DMS53 treated with DMSO at 0.1 percent for 48 hours (cell line): ENCODE data around the gene BCAR3.
"Not testable (repeated sequence)": the region's sequence is repeated elsewhere in the genome, so short reads cannot be mapped to it uniquely, and the experiment has no call there.

ENCODE experiments used
- DNase-seq: peaks from one replicate; lab custom pipeline; 2025; ENCODE audit not compliant: unreplicated experiment; lab: John Stamatoyannopoulos, UW

BCAR3 gene

GRCh38 chr1:93670141-93670540, 11.5 kb downstream of the BCAR3 start:
- DNase-seq: no peak

DNA sequence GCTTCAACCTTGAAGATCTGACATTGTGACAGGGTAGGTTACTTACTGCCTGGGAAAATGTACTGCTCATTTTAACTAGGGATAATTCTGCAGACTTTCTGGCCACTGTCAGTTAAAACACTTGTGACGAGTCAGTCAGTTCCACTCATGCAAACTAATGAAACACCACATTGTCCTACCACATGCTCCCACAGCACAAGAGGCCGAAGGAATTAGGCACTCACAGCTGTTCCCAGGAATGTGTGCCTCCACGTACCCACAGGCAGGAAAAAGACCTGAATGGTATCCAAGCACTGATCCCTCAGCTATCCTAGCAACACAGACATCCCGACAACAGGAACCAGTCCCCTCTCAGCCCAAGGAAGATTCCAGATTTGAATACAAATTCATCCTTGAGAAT, 12.3 kb downstream of the BCAR3 start:
- no peak for DNase-seq

DNA sequence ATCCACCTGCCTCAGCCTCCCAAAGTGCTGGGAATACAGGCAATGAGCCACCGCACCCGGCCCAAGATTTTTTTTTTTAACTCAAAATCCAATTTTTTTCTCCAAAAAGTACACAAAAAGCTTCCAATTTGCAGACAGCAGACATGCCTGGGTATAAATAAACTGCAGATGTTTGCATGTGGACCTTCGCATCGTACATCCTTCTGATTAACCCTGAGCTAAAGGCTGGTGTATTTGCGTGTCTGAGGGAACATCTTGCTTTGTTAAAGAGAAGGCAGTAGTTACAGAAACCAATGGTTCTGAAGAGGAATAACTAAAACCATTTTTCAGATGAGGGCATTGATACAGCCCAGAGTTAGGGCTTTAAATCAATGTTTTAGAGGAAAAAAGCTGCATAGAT, 12.7 kb downstream of the BCAR3 start:
- no peak for DNase-seq

- no peak for DNase-seq
Observed at GRCh38 chr1:93668121-93668520, 13.5 kb downstream of the BCAR3 start.

DNA sequence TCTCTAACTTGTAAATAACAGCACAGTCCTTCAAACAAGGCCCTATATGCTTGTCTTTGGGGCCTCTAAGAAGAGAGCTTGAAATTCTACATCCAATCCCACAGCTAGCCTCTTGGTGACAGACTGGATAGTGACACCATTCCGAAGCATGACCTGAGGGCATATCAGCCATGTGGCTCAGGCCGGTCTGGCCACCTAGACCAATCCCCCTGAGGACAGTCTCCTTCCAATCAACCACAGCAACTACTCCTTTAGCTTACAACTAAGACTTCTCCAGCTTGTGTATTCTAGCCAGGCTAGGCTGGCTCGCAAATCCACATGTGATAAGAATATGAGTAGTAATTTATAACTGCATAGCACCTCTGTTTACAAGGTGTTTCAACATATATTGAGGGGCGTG, 14.0 kb downstream of the BCAR3 start:
- no peak for DNase-seq

DNA sequence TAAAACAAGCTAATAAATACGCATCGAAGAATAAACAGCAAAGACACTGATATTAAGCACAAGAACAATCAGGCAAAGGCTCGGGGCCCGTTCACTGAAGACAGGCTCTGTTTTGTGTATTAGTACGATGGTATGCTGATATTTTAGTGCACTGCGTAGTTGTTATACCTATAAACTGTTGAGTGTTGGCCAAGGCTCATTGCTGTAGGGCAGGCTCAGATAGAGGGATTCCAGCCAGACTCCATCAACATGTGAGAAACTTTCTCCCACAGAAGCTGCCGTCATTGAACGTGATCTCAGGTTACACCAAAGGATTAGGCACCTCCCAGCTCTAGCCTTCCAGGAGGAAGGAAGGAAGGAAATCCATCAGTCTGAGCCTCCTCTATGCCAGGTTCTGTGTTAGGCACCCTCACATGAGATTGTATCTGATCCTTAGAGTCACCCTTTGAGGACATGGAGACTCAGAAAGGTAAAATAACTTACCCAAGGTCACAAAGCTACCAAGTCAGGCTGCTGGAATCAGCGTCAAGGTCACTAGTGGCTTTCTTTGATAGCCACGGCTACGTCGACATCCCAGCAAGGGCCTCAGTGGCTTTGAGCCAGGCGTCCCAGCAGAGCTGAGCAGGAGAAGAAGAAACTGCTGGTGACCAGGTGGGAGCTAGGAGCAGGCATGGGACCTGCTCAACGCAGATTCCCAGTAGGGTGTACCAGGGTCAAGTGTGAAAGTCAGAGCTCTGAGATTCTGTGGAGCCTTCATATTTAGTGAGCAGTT, 14.8 kb downstream of the BCAR3 start:
- no peak for DNase-seq

DNA sequence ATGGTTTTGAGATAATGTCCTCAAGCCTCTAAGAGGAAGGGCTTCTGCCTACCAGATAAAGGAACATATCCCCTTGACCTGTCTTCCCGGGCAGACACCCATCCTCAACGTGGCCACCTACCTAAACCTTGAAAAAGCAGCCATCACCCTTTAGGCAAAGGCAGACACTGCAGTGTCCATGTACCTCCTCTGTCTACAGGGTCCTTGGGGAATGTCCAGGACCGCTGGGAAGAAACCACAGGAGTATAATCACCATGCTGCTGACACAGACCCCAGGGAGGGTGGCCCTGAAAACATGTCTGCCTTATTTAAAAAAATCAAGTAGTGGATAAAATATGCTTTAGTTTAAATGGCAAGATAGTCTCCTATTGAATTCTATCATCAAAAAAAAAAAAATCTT, 16.6 kb downstream of the BCAR3 start:
- no peak for DNase-seq

GRCh38 chr1:93663208-93663614, 18.4 kb downstream of the BCAR3 start:
- no peak for DNase-seq

- DNase-seq: no peak
Observed at GRCh38 chr1:93662481-93663207, 19.0 kb downstream of the BCAR3 start.

DNA sequence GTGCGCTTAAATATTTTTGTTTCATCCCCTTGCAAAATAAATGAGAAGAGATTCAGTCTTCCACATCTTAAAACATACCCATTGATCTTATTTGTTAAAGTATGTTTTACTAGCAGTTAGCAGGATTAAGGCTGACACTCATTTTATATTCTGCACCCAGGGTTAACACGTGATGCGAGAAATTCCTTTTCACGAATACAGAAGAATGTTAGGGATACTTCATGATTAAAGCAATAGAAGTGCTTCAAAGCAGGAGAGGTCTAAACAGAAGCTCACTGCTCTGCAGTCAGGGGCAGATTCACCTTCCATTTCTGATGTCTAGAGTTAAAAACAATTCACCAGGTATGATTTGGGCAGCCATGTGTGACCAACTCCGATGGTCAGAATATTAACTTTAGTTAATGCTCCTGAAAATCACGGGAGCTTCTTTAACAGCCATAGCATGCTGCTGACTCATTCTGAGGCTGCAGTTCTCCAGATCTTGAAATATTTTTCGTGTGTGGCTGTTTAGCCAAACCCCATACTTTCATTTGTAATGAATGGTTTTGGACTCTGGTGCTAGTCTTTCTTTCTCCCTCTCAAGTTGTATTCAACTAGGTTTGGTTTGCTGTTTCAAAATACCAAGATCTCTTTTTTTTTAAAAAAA, 19.7 kb downstream of the BCAR3 start:
- DNase-seq: no peak

DNA sequence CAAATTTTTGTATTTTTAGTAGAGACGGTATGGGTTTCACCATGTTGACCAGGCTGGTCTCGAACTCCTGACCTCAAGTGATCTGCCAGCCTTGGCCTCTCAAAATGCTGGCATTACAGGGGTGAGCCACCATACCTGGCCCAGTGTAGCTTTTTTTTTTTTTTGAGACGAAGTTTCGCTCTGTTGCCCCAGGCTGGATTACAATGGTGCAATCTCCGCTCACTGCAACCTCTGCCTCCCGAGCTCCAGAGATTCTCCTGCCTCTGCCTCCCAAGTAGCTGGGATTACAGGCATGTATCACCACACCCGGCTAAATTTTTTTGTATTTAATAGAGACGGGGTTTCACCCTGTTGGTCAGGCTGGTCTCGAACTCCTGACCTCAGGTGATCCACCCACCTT, 20.3 kb downstream of the BCAR3 start:
- not testable (repeated sequence) for DNase-seq

GRCh38 chr1:93659822-93660503, 21.7 kb downstream of the BCAR3 start:
- no peak for DNase-seq

DNA sequence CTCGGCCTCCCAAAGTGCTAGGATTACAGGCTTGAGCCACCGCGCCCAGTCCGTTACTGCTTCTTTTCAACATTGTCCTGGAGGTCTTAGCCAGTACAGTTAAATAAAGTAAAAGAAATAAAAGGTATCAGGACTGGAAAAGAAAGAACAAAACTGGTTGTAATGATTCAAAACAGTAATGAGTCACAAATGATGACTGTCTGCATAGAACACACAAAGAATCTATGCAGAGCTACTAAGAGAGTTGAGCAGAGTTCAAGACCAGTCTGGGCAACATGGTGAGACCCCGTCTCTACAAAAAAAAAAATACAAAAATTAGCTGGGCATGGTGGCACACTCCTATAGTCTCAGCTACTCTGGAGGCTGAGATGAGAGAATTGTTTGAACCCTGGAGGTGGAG, 23.4 kb downstream of the BCAR3 start:
- no peak for DNase-seq

GRCh38 chr1:93656491-93656890, 25.1 kb downstream of the BCAR3 start:
- DNase-seq: no peak

GRCh38 chr1:93653656-93654055, 28.0 kb downstream of the BCAR3 start:
- DNase-seq: no peak

- peak; percentile 21 for DNase-seq
Observed at GRCh38 chr1:93652323-93652949, 29.2 kb downstream of the BCAR3 start.

DNA sequence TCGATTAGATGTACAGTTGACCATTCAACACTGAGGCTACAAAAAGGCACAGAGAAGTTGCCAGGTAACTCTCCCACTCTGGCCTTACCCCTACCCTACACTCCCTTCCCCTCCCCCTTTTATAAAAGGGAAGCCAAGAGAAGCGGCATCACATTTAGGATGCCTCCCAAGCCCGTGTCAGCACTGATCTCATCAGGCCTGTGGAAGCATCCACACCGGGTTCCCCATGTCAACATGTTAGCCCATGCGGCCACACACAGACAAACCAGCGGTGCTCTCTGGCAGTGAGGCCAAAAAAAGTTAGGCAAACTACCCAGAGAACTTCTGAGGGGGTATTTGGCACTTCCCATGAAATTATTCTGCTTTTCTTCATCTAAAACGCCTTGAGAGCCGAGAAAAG, 29.9 kb downstream of the BCAR3 start:
- no peak for DNase-seq

DNA sequence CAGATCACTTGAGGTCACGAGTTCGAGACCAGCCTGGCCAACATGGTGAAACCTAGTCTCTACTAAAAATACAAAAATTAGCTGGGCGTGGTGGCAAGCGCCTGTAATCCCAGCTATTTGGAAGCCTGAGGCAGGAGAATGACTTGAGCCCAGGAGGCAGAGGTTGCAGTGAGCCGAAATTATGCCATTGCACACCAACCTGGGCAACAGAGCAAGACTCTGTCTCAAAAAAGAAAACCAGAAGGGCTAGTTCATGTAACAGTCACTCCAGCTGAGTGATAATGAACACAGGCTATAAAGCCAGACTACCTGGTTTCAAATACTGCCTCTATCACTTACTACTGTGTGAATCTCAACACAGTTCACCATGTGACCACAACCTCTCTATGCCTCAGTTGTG, 31.5 kb downstream of the BCAR3 start:
- DNase-seq: not testable (repeated sequence)

- DNase-seq: no peak
Observed at GRCh38 chr1:93649231-93649630, 32.4 kb downstream of the BCAR3 start.

DNA sequence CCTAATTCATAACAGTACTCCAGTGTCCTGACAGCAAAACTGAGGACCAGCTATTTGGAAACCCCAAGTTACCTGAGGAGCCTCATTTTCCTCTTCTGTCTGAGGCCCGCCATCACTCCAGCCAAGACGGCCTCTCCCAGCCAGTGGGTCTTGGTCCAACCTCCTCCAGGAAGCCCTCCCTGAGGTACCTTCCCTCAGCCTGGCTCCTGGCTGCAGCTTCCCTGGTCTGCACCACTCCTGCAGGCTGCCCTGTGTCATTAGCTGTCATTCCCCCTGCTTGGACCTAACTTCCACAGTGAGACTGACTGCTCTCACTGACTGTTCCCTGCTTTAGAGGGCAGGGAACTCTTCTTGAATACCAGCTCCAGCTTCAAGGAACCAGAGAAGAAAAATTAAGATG, 33.0 kb downstream of the BCAR3 start:
- DNase-seq: no peak

- no peak for DNase-seq
Observed at GRCh38 chr1:93641527-93641926, 40.1 kb downstream of the BCAR3 start.
